ENCODE results near the gene SPN.
"Not testable (repeated sequence)": the region's sequence is repeated elsewhere in the genome, so short reads cannot be mapped to it uniquely, and the experiment has no call there.

DNA sequence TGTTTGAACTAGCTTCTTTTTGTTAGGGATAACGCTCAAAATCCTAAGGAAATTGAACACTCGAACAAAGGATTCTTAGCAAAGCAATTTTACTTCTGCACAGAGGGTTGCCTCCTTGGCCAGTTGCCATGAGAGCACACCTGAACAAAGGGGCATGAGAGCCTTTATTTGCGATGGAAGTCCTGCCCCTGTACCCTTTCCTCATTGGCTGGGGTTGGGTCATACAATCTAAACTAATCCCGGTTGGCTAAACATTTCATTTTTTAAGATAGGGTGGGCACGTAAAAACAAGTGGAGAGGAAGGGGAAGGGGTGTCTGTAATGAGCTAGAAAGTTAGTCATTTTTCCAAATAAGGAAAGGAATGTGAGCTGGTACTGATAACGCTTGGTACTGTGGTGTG lies 46.6 kb downstream of the SPN start:
- TF ChIP-seq, protein P1, sequence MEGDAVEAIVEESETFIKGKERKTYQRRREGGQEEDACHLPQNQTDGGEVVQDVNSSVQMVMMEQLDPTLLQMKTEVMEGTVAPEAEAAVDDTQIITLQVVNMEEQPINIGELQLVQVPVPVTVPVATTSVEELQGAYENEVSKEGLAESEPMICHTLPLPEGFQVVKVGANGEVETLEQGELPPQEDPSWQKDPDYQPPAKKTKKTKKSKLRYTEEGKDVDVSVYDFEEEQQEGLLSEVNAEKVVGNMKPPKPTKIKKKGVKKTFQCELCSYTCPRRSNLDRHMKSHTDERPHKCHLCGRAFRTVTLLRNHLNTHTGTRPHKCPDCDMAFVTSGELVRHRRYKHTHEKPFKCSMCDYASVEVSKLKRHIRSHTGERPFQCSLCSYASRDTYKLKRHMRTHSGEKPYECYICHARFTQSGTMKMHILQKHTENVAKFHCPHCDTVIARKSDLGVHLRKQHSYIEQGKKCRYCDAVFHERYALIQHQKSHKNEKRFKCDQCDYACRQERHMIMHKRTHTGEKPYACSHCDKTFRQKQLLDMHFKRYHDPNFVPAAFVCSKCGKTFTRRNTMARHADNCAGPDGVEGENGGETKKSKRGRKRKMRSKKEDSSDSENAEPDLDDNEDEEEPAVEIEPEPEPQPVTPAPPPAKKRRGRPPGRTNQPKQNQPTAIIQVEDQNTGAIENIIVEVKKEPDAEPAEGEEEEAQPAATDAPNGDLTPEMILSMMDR (IDR thresholded peaks at IDR 0.05 in 2 of 3, conservative IDR thresholded peaks at IDR 0.05 in 1 of 3; ENCODE audit: borderline replicate concordance in 1 of 3, insufficient read depth in 1 of 3, low read depth in 2 of 3, low read length in 2 of 3): not testable (repeated sequence)
- TF ChIP-seq SIN3A (IDR thresholded peaks at IDR 0.05; ENCODE audit: low read depth); ZFX (IDR thresholded peaks at IDR 0.05); JUND (IDR thresholded peaks at IDR 0.05); POLR2A (IDR thresholded peaks at IDR 0.05; ENCODE audit: borderline replicate concordance, extremely low read depth, insufficient read depth, insufficient read length); ATF3 (IDR thresholded peaks at IDR 0.05); RAD21 (IDR thresholded peaks at IDR 0.05; ENCODE audit: low read depth); EZH2 (IDR thresholded peaks at IDR 0.05); CEBPB (IDR thresholded peaks at IDR 0.05; ENCODE audit: low read depth); POLR2AphosphoS5 (IDR thresholded peaks at IDR 0.05; ENCODE audit: low read depth, low read length): not testable (repeated sequence)
